CD14-positive monocyte (primary cell): Measurements from ENCODE around the gene CDKAL1. TPM values are rescaled to one million over a fixed set of nuclear protein-coding genes. Genes with fewer than 3 reads are reported as not detected.
A peak's percentile ranks its signal among the peaks of the same experiment; 100 is the strongest.

Experiments used
- DNase-seq, 3 donors: peaks; one replicate each; pipeline ENCODE4 v3.0.0-alpha.2; 2011 to 2022
- H2AFZ ChIP-seq: 2 replicates; pipeline ENCODE4 v1.6.0; 2012; ENCODE audit warnings: mild to moderate bottlenecking, low read depth, low read length, inconsistent platforms; ENCODE audit not compliant: insufficient read depth, poor library complexity, severe bottlenecking
- H3K27ac ChIP-seq, 2 donors: 1 replicate in 1 of 2; 2 replicates in 1 of 2; pipeline ENCODE4 v1.5.1; 2012 to 2013; ENCODE audit warnings: low read length in 2 of 2, control low read depth in 1 of 2, inconsistent platforms in 1 of 2, low read depth in 1 of 2, mild to moderate bottlenecking in 1 of 2
- H3K27me3 ChIP-seq, 2 donors: one replicate each; pipeline versions ENCODE4 v1.6.0 to v1.6.1; 2011 to 2013; ENCODE audit warnings: low read length in 2 of 2; ENCODE audit not compliant: control insufficient read depth in 2 of 2, insufficient read depth in 2 of 2
- H3K36me3 ChIP-seq, 2 donors: replicated peaks in 1 of 2; 1 replicate in 1 of 2; 2 replicates in 1 of 2; pipeline versions ENCODE4 v1.5.1 to v1.6.1; 2012 to 2013; ENCODE audit warnings: low read length in 2 of 2, control low read depth in 1 of 2, inconsistent platforms in 1 of 2, mild to moderate bottlenecking in 1 of 2; ENCODE audit not compliant: insufficient read depth in 2 of 2, control insufficient read depth in 1 of 2
- H3K4me1 ChIP-seq, 2 donors: 1 replicate in 1 of 2; 2 replicates in 1 of 2; pipeline versions ENCODE4 v1.5.1 to v1.6.1; 2012 to 2013; ENCODE audit warnings: low read length in 2 of 2, control low read depth in 1 of 2, inconsistent platforms in 1 of 2, mild to moderate bottlenecking in 1 of 2, moderate library complexity in 1 of 2; ENCODE audit not compliant: insufficient read depth in 2 of 2, control insufficient read depth in 1 of 2
- H3K4me2 ChIP-seq: replicated peaks from 2 replicates; pipeline ENCODE3; 2012; ENCODE audit warnings: low read length, moderate library complexity, mild to moderate bottlenecking; ENCODE audit not compliant: poor library complexity, severe bottlenecking; ENCODE audit errors: extremely low read depth
- H3K4me3 ChIP-seq, 3 experiments: fragments of 200-600 bp in 1 of 3; sonication (generic) in 1 of 3; replicated peaks in 1 of 3; 1 replicate in 2 of 3; 2 replicates in 1 of 3; pipeline ENCODE4 v1.5.1; 2011 to 2013; ENCODE audit warnings: low read length in 3 of 3, mild to moderate bottlenecking in 3 of 3, control low read depth in 2 of 3, low read depth in 2 of 3, inconsistent platforms in 1 of 3, moderate library complexity in 1 of 3
- H3K79me2 ChIP-seq: 2 replicates; pipeline ENCODE4 v1.6.0; 2012; ENCODE audit warnings: mild to moderate bottlenecking, control low read depth, inconsistent platforms, low read length, moderate library complexity; ENCODE audit not compliant: insufficient read depth
- H3K9ac ChIP-seq: 2 replicates; pipeline ENCODE4 v1.6.0; 2017; ENCODE audit warnings: low read length, mild to moderate bottlenecking; ENCODE audit not compliant: insufficient read depth, poor library complexity, severe bottlenecking
- H3K9me3 ChIP-seq, 2 donors: replicated peaks in 1 of 2; 1 replicate in 1 of 2; 2 replicates in 1 of 2; pipeline versions ENCODE4 v1.5.1 to v1.6.1; 2012 to 2013; ENCODE audit warnings: low read length in 2 of 2, control low read depth in 1 of 2; ENCODE audit not compliant: control insufficient read depth in 1 of 2, insufficient read depth in 1 of 2
- H4K20me1 ChIP-seq: 2 replicates; pipeline ENCODE4 v1.6.0; 2012; ENCODE audit warnings: mild to moderate bottlenecking, low read length, control low read depth, moderate library complexity; ENCODE audit not compliant: insufficient read depth
- H3K27ac Mint-ChIP-seq, 7 donors: one replicate each; pipeline ENCODE4 v1.8.0; 2020; ENCODE audit warnings: mild to moderate bottlenecking in 7 of 7, mixed read lengths in 7 of 7, moderate library complexity in 6 of 7, inconsistent platforms in 2 of 7
- H3K27me3 Mint-ChIP-seq, 3 donors: one replicate each; pipeline ENCODE4 v1.8.0; 2021 to 2022; ENCODE audit warnings: low read depth in 3 of 3, mild to moderate bottlenecking in 3 of 3, mixed read lengths in 3 of 3, moderate library complexity in 3 of 3, inconsistent platforms in 1 of 3
- H3K36me3 Mint-ChIP-seq, 2 donors: one replicate each; pipeline ENCODE4 v1.8.0; 2020; ENCODE audit warnings: mixed read lengths in 2 of 2, inconsistent platforms in 1 of 2, mild to moderate bottlenecking in 1 of 2
- H3K4me1 Mint-ChIP-seq: one replicate; pipeline ENCODE4 v1.8.0; 2020; ENCODE audit warnings: mild to moderate bottlenecking, mixed read lengths
- H3K4me3 Mint-ChIP-seq, 2 donors: one replicate each; pipeline ENCODE4 v1.8.0; 2020; ENCODE audit warnings: mild to moderate bottlenecking in 2 of 2, mixed read lengths in 2 of 2, moderate library complexity in 1 of 2
- H3K9me3 Mint-ChIP-seq, 7 donors: one replicate each; pipeline ENCODE4 v1.8.0; 2020 to 2022; ENCODE audit warnings: mixed read lengths in 7 of 7, mild to moderate bottlenecking in 6 of 7, moderate library complexity in 6 of 7, inconsistent platforms in 2 of 7
- WGBS: methylation state at CpG from one replicate; pipeline ENCODE4 v1.1.5; 2013; ENCODE audit warnings: missing lambda C conversion rate; ENCODE audit not compliant: insufficient coverage; 5-methylcytosine and 5-hydroxymethylcytosine counted together
- intact Hi-C, 2 donors: fragments of 100-400 bp; cut with micrococcal nuclease; formaldehyde crosslinking; loops; one replicate each; pipeline versions ENCODE4 v1.15.0 to v1.15.1; 2023
- polyA plus RNA-seq, 3 donors: library from polyadenylated mRNA; depleted of rRNA in 1 of 3; unstranded in 2 of 3; stranded (reverse) in 1 of 3; fragments of 300-500 nt in 2 of 3; fragments of >200 nt in 1 of 3; fragmentation: Illumina TruSeq in 2 of 3; gene quantifications; 1 replicate in 2 of 3; 2 replicates in 1 of 3; pipeline ENCODE4 v1.2.3, GENCODE V29; 2012 to 2021
- TF ChIP-seq, protein P1 (sequence below): fragments of 200-600 bp; IDR thresholded peaks from one replicate; pipeline ENCODE4 v1.8.0; 2022; ENCODE audit warnings: antibody characterized with exemption, mild to moderate bottlenecking

CDKAL1 gene
- polyA plus RNA-seq, 3 donors, result 3.2 to 12.4 (median 8.3) TPM

DNA sequence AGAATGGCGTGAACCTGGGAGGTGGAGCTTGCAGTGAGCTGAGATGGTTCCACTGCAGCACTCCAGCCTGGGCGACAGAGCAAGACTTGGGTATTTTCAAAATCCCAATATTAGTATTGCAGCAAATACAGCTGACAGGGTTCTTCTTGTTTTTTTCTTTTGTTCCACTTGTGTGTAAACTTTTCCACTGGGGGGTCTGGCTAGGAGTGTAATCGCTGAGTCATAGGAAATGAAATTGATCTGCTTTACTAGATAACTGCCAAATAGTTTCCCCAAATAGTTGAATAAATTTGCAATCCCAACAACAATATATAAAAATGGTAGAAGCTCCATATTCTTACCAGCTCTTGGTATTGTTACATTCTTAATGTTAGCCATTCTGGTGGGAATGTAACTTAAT is 533.3 kb downstream of the CDKAL1 start:
- H3K9me3 ChIP-seq, result peaks cover under 1 to 3% of the 10 kb centered on the region in 2 donors
- H3K79me2 ChIP-seq, result no peaks in the 10 kb centered on the region
- H3K4me1 ChIP-seq, result no peaks in the 10 kb centered on the region
- H2AFZ ChIP-seq, result no peak overlapping the region
- 100% methylated on average over 1 of the region's 3 CpGs for WGBS
- Mint-ChIP-seq H3K9me3 (peaks cover 6 to 17% (median 11%) of the 10 kb centered on the region in 7 donors), H3K36me3 (peaks cover 17 to 26% of the 10 kb centered on the region in 2 donors), H3K4me1 (no peaks in the 10 kb centered on the region), H3K4me3 (no peak overlapping the region), H3K27me3 (no peaks in the 10 kb centered on the region), H3K27ac (peak overlapping the region in 1 of 7 donors; percentile 19)
- H3K27ac ChIP-seq, result no peak overlapping the region
- peaks cover 0 to 10% of the 10 kb centered on the region in 2 donors for H3K36me3 ChIP-seq
- no peak for DNase-seq
- no peak overlapping the region for H3K4me2 ChIP-seq
- no peak overlapping the region for H3K4me3 ChIP-seq
- TF ChIP-seq, protein P1, sequence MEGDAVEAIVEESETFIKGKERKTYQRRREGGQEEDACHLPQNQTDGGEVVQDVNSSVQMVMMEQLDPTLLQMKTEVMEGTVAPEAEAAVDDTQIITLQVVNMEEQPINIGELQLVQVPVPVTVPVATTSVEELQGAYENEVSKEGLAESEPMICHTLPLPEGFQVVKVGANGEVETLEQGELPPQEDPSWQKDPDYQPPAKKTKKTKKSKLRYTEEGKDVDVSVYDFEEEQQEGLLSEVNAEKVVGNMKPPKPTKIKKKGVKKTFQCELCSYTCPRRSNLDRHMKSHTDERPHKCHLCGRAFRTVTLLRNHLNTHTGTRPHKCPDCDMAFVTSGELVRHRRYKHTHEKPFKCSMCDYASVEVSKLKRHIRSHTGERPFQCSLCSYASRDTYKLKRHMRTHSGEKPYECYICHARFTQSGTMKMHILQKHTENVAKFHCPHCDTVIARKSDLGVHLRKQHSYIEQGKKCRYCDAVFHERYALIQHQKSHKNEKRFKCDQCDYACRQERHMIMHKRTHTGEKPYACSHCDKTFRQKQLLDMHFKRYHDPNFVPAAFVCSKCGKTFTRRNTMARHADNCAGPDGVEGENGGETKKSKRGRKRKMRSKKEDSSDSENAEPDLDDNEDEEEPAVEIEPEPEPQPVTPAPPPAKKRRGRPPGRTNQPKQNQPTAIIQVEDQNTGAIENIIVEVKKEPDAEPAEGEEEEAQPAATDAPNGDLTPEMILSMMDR, result no peak
- intact Hi-C loops, result no loop called here
- H3K9ac ChIP-seq, result no peak overlapping the region
- H4K20me1 ChIP-seq, result no peaks in the 10 kb centered on the region
- no peaks in the 10 kb centered on the region for H3K27me3 ChIP-seq

DNA sequence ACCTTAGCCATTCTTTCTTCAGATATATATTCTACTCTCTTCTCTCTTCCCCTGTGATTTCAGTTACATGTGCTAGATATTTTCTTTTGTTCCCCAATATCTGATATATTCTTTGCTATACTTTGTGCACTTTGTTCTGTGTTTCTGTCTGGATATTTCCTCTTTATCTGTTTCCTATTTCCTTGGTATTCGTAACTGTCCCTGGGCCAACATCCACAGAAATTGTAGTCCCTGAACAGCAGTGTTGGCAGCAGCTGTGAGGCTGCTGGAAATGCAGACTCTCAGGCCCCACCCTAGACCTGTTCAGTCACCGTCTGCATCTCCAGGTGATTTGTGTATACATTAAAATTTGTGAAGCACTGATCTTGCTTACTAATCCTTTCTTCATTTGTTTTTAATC is 536.4 kb downstream of the CDKAL1 start:
- no peaks in the 10 kb centered on the region for H4K20me1 ChIP-seq
- no peaks in the 10 kb centered on the region for H3K4me1 ChIP-seq
- peaks cover 18 to 29% of the 10 kb centered on the region in 2 donors for H3K36me3 Mint-ChIP-seq
- H3K4me2 ChIP-seq, result no peak overlapping the region
- H3K27me3 Mint-ChIP-seq, result no peaks in the 10 kb centered on the region
- no peak for DNase-seq
- no peak overlapping the region for H3K4me3 ChIP-seq
- H3K9me3 ChIP-seq, result peaks cover 3 to 6% of the 10 kb centered on the region in 2 donors
- TF ChIP-seq, protein P1, result no peak
- H3K4me1 Mint-ChIP-seq, result no peaks in the 10 kb centered on the region
- H2AFZ ChIP-seq, result no peak overlapping the region
- no peak overlapping the region for H3K4me3 Mint-ChIP-seq
- H3K79me2 ChIP-seq, result no peaks in the 10 kb centered on the region
- H3K36me3 ChIP-seq, result peaks cover 0 to 10% of the 10 kb centered on the region in 2 donors
- no peak overlapping the region for H3K27ac Mint-ChIP-seq
- H3K9ac ChIP-seq, result no peak overlapping the region
- intact Hi-C loops, result no loop called here
- H3K27ac ChIP-seq, result no peak overlapping the region
- peaks cover 6 to 23% (median 15%) of the 10 kb centered on the region in 7 donors for H3K9me3 Mint-ChIP-seq
- H3K27me3 ChIP-seq, result no peaks in the 10 kb centered on the region
- 80% methylated on average over 1 of the region's 2 CpGs for WGBS
